GM21529 (cell line): ENCODE measurements around the gene TLX1.

Experiments used
- ATAC-seq: cut with Tn5 transposase; IDR thresholded peaks from one replicate; pipeline ENCODE4 v1.9.1; 2021; ENCODE audit not compliant: unreplicated experiment

Gene TLX1

DNA sequence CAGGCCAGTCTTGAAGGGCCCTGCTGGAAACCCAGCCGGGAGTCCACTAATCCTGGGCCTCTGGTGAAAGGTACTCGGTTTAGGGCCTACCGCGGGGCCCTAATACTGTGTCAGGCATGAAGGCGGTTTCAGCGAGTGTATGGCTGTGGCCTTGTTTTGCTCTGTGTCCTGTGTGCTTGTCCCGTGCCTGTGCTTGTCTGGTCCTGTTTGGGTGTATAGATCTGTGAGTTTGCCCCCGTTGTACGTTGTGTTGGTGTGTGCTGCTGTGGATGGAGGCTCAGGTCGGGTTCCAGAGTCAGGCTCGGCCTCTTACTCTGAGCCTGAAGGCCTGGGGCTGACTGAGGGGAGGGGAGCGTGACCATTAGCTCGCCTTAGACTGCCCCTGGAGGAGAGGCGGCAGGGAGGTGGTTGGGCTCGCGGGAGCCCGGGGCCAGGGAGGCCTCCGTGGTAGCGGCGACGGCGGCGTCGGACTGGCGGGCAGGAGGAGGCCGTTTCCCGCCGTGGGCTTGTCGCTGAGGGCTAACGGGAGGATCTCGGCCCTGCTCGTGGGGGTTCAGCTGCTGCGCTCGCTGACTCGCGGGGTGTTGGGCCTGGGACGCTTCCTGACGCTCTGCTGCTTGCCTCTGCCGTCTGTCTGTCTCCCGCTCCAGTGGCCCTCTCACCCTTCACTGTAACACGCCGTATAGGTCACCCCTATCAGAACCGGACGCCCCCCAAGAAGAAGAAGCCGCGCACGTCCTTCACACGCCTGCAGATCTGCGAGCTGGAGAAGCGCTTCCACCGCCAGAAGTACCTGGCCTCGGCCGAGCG lies 2.6 kb downstream of the TLX1 start:
- ATAC-seq = no peak

DNA sequence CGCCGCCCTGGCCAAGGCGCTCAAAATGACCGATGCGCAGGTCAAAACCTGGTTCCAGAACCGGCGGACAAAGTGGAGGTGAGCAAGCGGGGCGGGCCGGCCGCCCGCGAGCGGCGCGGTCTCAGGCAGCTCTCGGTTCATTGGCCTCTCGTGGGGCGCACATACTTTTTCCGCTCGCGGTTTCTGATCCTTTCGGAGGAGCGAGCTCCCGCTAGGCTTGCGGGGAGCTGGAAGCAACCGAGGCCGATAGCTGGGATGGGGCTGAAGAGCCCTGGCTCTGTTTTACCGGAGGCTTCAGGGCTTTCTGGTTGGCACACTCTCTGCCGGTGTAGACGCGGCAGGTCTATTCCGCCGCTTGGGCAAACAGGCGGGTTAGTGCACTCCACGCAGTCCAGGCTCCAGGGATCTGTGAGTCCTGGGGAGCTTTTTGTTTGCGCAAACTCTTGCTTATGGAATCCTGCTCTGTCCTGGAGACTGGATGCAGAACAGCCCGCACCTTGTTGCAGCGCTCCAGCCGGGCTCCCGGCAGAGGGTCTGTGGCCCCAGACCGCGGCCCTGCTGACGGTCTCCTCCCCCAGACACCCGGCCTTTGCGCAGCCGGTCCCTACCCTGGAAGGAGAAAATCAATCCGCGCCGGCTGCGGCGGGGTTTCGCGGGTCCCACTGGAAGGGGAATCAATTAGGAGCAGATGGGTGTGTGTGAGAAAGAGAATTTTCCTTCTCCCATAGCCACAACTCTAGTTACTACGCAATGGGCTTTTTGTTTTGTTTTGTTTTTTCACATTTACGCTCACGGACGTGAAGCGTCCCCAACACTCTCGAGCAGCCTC lies 3.4 kb downstream of the TLX1 start:
- ATAC-seq = no peak

DNA sequence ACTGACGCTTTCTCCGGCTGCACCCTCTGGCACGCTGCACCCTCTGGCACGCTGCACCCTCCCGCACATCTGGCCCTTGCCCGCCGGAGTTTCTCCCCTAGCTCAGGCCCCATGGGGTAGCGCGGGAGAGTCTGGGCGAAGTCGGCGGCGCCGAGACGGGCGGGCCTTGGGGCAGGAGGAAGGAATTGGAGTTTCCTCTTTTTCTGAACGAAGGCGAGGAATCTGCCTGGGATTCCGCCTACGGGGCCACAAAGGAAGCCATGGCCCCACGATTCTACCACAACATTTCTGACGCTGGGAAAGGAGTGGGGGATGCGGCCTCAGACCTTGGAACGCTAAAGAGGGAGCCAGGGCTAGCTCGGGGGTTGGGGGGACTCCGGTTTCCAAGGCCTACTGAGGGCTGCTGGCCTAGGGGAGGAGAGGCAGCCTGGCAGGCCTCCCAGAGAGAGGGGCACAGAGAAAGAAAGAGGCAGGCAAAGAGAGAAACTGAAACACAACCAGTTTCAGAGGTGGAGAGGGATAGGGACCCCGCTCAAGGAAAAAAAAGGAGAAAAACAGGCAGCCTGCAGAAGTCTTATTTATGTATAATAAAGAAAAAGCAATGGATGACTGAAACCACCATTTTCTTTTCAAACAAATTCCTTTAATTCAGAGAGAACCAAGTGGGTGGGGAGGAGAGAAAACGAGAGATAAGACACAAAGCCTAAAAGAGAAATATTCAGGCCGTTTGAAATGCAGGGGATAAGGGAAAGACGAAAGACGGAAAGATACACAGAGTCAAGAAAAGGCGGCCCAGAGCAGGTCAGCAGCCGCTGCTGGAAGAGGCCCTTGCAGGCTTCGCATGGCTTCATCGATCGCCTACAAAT lies 4.3 kb downstream of the TLX1 start:
- ATAC-seq = no peak

DNA sequence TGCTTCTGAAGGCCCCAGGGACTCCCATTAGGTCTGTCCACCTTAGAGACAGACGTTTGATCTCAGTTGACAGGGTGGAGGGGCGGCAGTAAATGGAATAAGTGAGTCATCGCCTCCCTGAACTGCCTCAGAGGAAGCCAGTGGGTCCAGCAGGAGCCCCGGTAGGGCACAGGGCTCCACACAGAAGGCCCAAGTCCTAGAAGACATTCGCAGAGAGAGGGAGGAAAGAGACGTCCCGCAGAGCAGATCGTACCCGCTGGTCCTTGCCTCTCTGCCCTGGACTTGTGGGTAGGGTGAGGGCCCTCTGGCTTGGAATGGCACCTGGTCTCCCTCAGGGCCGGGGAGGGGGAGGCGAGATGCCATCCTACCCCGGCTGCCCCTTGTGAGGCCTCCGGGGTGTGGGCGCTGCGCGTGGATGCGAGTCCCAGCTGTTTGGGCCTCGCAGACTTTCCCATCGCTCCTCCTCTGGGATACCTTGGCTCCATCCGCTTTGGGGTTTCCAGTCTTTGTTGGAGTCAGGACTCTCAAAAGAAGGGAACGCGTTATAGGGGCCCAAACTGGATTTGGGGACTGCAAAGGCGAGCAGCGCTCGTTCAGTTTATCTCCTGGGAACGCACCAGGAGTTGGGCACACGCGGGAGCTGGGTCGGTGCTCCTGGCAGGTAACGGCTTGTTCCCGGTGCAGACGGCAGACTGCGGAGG lies 5.1 kb downstream of the TLX1 start:
- ATAC-seq = no peak

DNA sequence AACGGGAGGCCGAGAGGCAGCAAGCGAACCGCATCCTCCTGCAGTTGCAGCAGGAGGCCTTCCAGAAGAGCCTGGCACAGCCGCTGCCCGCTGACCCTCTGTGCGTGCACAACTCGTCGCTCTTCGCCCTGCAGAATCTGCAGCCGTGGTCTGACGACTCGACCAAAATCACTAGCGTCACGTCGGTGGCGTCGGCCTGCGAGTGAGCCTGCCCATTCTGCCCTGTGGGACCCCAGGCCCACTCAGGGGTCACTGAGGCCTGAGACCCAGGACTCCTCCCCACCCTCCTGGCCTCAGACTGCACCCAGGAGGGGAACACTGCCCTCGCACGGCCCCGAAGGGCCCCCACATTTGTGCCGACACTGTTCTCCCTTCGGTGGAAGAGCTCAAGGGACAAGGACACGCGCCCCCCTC lies 5.6 kb downstream of the TLX1 start:
- ATAC-seq = no peak

DNA sequence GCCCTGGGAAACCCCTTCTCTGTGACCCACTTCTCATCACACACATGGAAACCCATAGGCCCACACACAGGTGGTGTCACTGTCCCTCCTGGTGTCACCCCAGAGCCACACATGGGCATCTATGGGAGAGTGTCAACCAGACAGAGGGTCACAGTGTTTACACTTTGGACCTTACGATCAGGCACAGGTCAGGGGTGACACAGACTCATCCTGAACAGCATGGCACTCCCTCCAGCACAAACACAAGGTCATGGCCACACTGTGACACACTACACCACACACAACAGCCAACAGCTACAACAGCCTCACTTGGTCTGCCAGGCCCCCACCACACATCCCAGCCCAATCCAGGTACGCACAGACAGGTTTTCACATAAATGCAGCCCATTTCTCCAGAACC lies 6.2 kb downstream of the TLX1 start:
- no peak for ATAC-seq

DNA sequence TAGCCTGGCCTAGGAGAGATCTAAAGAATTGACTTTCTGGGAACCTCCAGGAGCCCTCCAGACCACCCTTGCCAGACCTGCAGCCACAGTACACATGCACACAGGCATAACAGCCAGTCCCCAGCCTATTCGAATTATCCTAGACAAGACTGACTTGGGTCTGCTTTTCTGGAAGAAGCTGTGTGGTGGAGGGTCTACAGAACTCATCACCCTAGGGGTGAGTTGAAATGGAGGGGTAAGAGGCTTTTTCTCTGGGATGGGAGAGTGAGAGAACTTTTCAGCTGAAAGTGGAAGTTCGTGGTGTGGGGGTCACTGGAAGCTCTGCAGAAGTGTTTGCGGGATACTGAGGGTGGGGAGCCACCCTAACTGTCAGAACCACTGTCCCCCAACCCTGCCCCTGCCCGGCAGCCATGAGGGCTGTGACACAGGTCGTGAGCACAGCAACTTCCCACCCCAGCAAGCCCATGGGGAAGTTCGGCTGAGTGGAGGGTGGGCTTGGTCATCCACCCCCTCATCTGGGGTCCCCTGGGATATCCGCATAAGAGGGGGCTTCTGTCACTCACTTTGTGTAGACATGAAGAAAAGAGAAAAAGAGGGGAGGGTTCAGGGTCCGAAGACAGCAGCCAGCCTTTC lies 7.8 kb downstream of the TLX1 start:
- ATAC-seq = no peak

DNA sequence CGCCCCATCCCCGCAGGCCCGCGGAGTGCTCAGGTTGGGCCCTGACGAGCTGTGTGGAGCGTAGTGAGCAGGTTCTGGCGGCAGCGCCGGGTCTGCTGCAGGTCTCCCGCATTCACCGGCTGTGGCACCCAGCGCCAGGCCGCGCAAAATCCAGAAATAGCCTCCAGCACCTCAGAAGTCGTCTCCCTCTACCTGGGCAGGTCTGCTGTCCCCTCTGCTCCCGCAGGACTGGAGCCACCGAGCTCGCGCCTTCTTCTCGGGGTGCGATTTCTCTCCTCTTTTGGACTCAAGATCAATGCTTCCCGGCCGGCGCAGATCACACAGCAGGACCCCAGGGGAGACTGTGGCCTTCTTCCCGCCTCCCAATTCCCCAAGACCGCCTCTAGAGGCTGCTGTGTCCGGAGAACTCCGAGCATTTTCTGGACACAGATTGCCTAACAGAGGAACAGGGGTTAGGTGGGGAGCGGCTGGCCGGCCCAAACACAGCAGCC lies 8.4 kb downstream of the TLX1 start:
- no peak for ATAC-seq

DNA sequence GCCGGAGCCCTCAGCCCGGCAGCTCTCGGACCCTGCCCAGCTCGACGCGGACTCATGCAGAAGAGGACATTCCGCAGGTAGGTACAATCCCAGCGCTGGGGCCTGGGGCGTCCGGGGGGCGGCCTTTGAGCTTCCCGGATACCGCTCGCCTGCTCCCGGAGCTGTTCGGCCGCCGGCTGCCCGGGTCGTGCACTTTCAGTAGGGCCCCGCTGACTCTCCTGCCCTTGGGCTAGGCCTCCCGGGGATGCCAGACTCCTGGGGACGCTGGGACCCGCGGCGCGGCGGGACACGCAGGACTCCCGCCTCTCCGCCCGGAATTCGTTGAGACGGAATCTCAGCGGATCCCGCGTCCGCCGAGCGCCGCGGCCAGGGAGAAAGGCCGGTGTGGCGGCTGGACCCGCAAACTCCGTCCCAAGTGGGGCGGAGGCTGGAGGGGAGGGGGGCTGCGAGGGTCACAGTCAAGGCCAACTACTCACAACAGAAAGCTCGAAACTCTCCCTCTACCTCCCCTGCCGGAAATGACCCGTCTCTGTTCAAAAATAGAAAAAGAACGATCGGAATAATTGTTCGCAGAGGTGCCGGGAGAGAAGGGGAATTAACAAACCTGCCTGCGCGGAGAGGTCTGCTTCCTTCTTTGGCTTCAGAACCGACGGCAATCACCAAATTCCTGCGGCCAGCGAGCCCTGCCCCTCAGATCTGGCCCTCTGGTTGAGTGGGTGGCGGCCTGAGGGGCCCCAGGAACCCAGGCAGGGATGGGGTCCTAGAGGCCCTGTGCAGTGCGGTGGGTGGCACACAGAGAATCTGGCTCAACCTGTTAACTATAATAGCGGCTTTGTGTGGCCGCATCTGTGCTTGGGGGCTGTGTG lies 9.2 kb downstream of the TLX1 start:
- ATAC-seq = no peak

DNA sequence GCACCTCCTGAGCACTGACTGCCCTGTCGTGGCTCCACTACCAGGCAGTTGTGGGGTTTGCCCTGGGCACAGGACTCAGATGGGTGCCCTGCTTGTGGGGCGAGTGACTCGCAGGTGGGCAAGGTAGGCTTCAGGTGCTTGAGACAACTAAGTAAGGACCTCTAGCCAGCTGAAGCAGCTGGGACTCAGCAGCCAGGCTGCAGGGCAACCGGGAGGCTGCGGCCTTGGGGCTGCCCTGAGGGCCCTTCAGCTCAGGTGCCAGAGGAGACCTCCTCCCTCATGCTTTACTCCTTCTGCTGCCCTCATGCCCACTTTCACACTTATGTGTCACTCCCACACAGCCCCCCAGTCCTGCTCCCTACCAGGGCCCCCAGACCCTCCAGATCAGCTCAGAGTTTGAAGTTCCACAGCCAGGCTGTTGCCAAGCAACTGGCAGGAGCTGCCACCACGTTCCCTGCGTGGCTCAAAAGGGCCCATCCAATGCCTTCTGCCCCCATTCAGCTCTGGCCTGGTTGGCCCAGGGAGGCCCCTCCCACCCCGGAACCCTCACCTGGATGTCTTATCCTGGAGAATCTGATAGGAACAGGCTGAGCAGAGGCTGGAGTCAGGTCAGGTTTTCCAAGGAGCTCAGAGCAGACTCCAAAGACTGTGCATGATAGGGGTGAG lies 10.0 kb downstream of the TLX1 start:
- no peak for ATAC-seq

DNA sequence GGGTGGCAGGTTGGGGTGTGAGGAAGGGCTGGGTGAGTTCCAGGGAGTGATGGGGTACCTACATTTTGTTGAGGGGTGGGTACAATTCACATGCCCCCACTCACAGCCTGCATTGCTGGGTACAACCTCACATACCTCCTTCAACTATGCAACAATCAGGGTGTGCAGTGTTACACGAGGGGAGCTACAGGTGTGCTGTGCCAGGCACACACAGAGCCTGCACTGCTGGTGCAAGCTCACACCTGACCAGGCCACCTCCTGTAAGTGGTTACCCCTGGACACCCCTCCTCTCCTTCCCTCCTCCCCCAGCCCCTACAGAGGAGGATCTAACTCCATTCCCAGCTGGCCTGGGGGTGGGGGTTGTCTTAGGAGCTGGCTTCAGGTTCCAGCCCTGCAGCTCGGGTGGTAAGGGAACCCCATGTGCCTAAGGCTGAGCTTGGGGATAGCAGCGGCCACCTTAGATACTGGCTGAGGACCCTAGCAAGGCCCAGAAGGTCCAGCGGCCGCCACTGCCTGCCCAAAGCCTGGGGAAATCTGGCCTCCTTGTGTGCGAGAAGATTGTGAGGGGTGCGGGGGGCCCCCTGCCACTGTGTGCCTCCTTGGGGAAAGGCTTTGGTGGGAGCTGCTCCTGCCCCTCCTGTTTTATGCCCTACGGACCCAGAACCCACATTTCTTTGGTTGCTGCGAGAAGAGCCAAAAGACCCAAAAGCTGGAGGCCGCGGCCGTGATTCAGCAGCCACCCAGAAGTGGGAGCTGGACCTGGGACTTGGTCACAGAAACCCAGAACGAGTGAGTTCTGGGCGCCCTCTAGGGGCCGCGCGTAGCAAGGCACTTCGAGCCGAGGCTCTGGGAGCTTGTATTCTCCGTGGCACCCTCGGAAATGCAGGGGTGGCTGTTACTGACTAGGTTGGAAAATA lies 10.8 kb downstream of the TLX1 start:
- peak; percentile 77 for ATAC-seq

DNA sequence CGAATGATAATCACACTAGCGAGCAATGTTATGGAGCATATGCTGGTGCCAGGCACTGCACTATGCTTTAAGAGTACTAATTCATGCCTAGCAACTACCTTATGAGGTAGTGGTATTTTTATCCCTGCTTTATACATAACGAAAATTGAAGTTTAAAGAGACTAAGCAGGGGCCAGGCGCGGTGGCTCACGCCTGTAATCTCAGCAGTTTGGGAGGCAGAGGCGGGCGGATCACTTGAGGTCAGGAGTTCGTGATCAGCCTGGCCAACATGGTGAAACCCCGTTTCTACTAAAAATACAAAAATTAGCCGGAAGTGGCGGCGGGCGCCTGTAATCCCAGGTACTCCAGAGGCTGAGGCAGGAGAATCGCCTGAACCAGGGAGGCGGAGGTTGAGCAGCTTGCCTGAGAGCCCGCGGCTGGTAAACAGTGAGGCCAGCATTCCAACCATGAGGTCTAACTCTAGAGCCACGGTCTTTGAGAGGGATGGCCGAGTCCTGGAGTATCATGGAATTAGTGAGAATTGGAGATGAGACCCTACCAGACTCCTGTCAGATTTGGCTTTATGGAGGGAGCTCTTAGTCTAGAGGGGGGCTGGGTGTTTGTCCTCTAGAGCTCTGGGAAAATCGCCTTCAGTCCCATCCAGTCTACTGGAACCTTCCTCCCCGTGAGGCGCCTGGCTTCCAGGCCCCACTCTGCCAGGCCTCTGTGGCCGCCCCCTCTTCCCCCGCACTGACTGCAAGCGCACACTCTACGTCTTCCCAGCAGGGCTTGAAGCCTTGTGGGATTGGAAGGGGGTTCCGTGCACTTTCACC lies 11.6 kb downstream of the TLX1 start:
- no peak for ATAC-seq

DNA sequence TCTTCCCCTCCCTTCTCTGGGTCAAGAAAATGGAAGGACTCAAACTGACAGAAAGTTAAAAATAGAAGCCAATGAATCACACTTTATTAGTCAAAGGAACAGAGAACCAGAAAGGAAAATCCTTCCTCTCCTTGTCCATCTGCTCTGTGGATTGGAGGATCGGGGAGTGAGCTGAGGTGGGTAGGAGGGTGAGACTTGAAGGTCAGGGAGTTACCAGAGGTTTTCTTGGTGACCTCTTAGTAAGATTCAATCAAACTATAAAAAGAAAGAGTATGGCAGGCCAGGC lies 12.2 kb downstream of the TLX1 start:
- ATAC-seq = no peak

DNA sequence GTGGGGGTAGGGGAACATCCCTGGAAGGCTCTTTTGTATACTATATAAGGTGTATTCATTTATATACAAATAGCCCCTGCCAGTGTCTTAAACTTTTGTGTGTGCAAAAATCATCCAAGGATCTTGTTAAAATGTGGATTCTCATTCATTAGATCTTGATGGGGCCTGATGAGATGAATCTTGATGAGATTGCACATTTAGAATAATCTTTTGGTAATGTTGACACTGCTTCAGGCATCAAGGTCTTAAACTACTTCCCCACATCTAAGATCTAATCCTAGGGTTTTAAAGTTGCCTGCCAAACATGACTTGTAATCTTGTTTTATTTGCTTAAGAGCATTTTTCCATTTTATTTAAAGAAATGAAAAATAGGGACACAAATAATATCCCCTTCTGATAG lies 13.0 kb downstream of the TLX1 start:
- no peak for ATAC-seq

DNA sequence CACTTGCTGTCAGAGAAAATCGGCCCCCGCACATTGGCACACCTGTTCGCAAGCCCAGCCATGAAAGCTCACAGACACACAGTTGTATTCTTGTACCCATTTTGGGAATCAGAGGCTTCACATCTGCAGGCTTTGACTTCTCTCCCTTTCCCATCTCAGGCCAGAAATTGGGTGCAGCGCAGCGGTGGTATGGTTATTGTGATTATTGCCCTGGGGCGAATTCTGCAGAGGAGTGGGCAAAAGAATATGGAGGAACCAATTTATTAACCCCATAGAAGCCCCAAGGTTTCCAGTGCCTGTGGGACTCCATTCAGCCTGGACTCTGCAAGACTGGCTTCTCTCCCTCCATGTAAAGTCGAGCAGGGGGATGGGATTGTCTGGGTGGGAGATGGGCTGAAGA lies 14.0 kb downstream of the TLX1 start:
- no peak for ATAC-seq

DNA sequence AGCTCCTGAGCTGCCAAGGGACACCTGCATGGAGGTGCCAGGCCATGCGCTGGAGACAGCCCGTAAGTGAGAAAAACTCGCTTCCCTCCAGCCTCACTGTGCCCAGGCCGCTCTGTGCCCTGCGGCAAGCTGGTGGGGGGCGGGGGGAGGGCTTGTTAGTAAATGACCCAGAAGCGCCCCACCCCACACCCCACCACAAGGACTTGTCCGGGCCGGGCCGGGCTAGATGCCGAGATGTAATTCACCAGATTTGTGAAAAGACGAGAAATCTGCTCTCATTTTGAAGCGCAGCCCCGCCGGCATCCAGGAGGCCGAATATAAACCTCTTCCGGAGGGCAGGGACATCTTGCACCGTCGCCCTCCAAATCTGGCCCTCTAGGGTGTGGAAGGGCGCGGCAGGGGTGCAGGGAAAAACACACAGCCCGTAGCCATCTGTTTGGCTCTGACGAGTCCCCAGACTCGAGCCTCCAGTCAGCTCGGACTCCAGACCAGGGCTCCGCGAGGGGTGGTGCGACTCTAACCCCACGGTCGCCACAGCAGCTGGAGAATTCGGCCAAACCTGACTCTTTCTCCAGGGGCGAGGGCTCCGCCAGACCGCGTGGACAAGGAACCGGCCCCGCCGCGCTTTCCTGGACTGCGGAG lies 14.8 kb downstream of the TLX1 start:
- ATAC-seq = no peak
